T-helper 22 cell (primary cell): ENCODE results near the gene ABCA4.

Experiments used
- DNase-seq: peaks from one replicate; pipeline ENCODE4 v3.0.0-alpha.2; 2020; ENCODE audit warnings: low read depth

Gene ABCA4

GRCh38 chr1:94122201-94122970 lies 1.4 kb upstream of the ABCA4 start:
- no peak for DNase-seq

GRCh38 chr1:94121411-94121821 lies 468 bp upstream of the ABCA4 start:
- no peak for DNase-seq

GRCh38 chr1:94120570-94120901 lies 412 bp downstream of the ABCA4 start:
- no peak for DNase-seq

- DNase-seq: no peak
These were observed 965 bp downstream of the ABCA4 start for GRCh38 chr1:94119796-94120569.

- no peak for DNase-seq
These were observed 1.6 kb downstream of the ABCA4 start for GRCh38 chr1:94119306-94119705.

GRCh38 chr1:94118471-94118870 lies 2.5 kb downstream of the ABCA4 start:
- no peak for DNase-seq

GRCh38 chr1:94118013-94118412 lies 2.9 kb downstream of the ABCA4 start:
- DNase-seq: no peak

- DNase-seq: no peak
These were observed 3.6 kb downstream of the ABCA4 start for GRCh38 chr1:94117259-94117851.

GRCh38 chr1:94115900-94116436 lies 5.0 kb downstream of the ABCA4 start:
- no peak for DNase-seq

- DNase-seq: no peak
These were observed 5.6 kb downstream of the ABCA4 start for GRCh38 chr1:94115254-94115899.

- no peak for DNase-seq
These were observed 7.2 kb downstream of the ABCA4 start for GRCh38 chr1:94113589-94114226.

GRCh38 chr1:94111879-94112278 lies 9.1 kb downstream of the ABCA4 start:
- no peak for DNase-seq

- no peak for DNase-seq
These were observed 9.8 kb downstream of the ABCA4 start for GRCh38 chr1:94110946-94111740.

GRCh38 chr1:94110021-94110761 lies 10.8 kb downstream of the ABCA4 start:
- no peak for DNase-seq

- no peak for DNase-seq
These were observed 11.5 kb downstream of the ABCA4 start for GRCh38 chr1:94109478-94109877.

GRCh38 chr1:94107141-94107540 lies 13.8 kb downstream of the ABCA4 start:
- DNase-seq: no peak

- DNase-seq: no peak
These were observed 14.2 kb downstream of the ABCA4 start for GRCh38 chr1:94106716-94107115.

- no peak for DNase-seq
These were observed 14.9 kb downstream of the ABCA4 start for GRCh38 chr1:94105957-94106529.

- DNase-seq: no peak
These were observed 15.4 kb downstream of the ABCA4 start for GRCh38 chr1:94105581-94105952.
